ENCODE results near the gene ANKRD44.

The ANKRD44 gene

DNA sequence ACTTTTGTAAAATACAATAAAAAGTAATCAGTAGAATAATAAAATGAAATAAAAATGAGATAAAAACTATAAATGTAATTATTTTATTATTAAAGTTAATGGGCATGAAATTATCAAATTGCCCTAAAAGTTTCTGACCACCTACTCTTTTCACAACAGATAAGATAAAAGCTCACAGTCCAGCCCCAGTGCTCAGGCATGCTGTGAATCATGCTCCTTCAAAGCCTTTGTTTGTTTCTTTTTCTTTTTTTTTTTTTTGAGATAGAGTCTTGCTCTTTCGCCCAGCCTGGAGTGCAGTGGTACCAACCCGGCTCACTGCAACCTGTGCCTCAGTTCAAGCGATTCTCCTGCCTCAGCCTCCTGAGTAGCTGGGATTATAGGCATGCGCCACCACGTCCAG lies 181.7 kb downstream of the ANKRD44 start:
- Histone ChIP-seq H3F3A (ENCODE audit: low read depth) (no peaks in the 10 kb centered on the region), H4K20me1 (ENCODE audit: insufficient read depth, low read length, poor library complexity, severe bottlenecking) (no peaks in the 10 kb centered on the region), H3K4me1 (ENCODE audit: insufficient read depth, low read length, poor library complexity, severe bottlenecking) (peaks cover 22% of the 10 kb centered on the region), H3K4me2 (ENCODE audit: low read depth, low read length, poor library complexity, severe bottlenecking) (no peak overlapping the region), H2AFZ (ENCODE audit: low read length) (no peak overlapping the region), H3K79me2 (ENCODE audit: insufficient read depth, low read length) (0 out of 2 replicates have a peak, but pooled peaks cover 5% of the 10 kb centered on the region), H3K9me3 (ENCODE audit: insufficient read depth, low read depth, low read length) (0 out of 2 replicates have a peak, but pooled peaks cover 6% of the 10 kb centered on the region), H3K9me2 (replicated peaks; ENCODE audit: low read depth, low read length) (no peaks in the 10 kb centered on the region), H3K4me3 (ENCODE audit: low read length, poor library complexity, severe bottlenecking) (no peak overlapping the region), H3K27me3 (ENCODE audit: insufficient read depth, low read length, poor library complexity, severe bottlenecking) (no peaks in the 10 kb centered on the region), H3K9ac (ENCODE audit: low read depth, low read length, poor library complexity, severe bottlenecking) (no peak overlapping the region), H3K36me3 (ENCODE audit: insufficient read depth, low read length) (peaks cover 12% of the 10 kb centered on the region; the same call in 1 of the 2 replicates)
- TF ChIP-seq EZH2phosphoT487 (IDR thresholded peaks at IDR 0.05; ENCODE audit: borderline replicate concordance): no peak
- TF ChIP-seq, protein P1, sequence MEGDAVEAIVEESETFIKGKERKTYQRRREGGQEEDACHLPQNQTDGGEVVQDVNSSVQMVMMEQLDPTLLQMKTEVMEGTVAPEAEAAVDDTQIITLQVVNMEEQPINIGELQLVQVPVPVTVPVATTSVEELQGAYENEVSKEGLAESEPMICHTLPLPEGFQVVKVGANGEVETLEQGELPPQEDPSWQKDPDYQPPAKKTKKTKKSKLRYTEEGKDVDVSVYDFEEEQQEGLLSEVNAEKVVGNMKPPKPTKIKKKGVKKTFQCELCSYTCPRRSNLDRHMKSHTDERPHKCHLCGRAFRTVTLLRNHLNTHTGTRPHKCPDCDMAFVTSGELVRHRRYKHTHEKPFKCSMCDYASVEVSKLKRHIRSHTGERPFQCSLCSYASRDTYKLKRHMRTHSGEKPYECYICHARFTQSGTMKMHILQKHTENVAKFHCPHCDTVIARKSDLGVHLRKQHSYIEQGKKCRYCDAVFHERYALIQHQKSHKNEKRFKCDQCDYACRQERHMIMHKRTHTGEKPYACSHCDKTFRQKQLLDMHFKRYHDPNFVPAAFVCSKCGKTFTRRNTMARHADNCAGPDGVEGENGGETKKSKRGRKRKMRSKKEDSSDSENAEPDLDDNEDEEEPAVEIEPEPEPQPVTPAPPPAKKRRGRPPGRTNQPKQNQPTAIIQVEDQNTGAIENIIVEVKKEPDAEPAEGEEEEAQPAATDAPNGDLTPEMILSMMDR (conservative IDR thresholded peaks at IDR 0.05; ENCODE audit: low read length): no peak

DNA sequence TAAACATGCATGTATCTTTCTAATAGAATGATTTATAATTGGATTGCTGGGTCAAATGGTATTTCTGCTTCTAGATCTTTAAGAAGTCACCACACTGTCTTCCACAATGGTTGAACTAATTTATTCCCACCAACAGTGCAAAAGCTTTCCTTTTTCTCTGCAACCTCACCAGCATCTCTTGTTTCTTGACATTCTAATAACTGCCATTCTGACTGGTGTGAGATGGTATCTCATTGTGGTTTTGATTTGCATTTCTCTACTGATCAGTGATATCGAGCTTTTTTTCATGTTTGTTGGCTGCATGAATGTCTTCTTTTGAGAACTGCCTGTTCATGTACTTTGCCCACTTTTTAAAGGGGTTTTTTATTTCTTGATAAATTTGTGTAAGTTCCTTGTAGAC lies 182.5 kb downstream of the ANKRD44 start:
- H3K36me3 ChIP-seq (ENCODE audit: insufficient read depth, low read length): peaks cover 17% of the 10 kb centered on the region; the same call in 1 of the 2 replicates
- no peak overlapping the region for H3K9ac ChIP-seq (ENCODE audit: low read depth, low read length, poor library complexity, severe bottlenecking)
- 0 out of 2 replicates have a peak, but pooled peaks cover 5% of the 10 kb centered on the region for H3K79me2 ChIP-seq (ENCODE audit: insufficient read depth, low read length)
- H3F3A ChIP-seq (ENCODE audit: low read depth): no peaks in the 10 kb centered on the region
- H3K4me3 ChIP-seq (ENCODE audit: low read length, poor library complexity, severe bottlenecking): no peak overlapping the region
- H4K20me1 ChIP-seq (ENCODE audit: insufficient read depth, low read length, poor library complexity, severe bottlenecking): no peaks in the 10 kb centered on the region
- no peak overlapping the region for H3K4me2 ChIP-seq (ENCODE audit: low read depth, low read length, poor library complexity, severe bottlenecking)
- H3K9me2 ChIP-seq (replicated peaks; ENCODE audit: low read depth, low read length): no peaks in the 10 kb centered on the region
- no peak overlapping the region for H2AFZ ChIP-seq (ENCODE audit: low read length)
- TF ChIP-seq, protein P1 (conservative IDR thresholded peaks at IDR 0.05; ENCODE audit: low read length): no peak
- no peak for TF ChIP-seq EZH2phosphoT487 (IDR thresholded peaks at IDR 0.05; ENCODE audit: borderline replicate concordance)
- no peaks in the 10 kb centered on the region for H3K27me3 ChIP-seq (ENCODE audit: insufficient read depth, low read length, poor library complexity, severe bottlenecking)
- 0 out of 2 replicates have a peak, but pooled peaks cover 6% of the 10 kb centered on the region for H3K9me3 ChIP-seq (ENCODE audit: insufficient read depth, low read depth, low read length)
- peaks cover 22% of the 10 kb centered on the region for H3K4me1 ChIP-seq (ENCODE audit: insufficient read depth, low read length, poor library complexity, severe bottlenecking)

DNA sequence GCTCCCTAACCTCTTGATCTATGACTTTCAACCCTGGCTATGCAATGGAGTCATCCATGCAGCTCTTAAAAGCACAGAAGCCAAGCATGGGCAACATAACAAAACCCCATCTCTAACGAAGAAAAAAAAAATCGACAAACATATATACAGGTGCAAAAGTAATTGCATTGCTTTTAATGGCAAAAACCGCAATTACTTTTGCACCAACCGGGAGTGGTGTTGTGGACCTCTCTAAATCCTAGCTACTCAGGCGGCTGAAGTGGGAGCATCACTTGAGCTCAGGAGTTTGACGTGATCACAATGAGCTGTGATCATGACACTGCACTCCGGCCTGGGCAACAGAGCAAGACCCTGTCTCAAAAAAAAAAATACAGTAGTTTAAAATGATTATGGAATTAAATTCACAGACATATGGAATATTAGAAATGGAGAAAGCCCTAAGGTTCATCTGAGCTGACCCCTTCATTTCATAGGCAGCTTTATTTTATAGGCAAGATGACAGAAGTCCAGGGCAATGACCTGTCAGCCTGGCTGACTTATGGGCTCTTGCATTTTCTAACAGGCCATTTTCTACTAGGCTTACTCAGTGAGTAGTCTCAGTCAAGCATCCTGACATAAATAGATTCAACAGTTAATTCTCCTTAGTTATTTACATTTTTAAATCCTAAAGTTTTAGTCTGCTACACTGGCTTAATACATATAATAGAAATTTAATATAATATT lies 183.8 kb downstream of the ANKRD44 start:
- H3K9ac ChIP-seq (ENCODE audit: low read depth, low read length, poor library complexity, severe bottlenecking): no peak overlapping the region
- H3F3A ChIP-seq (ENCODE audit: low read depth): no peaks in the 10 kb centered on the region
- 0 out of 2 replicates have a peak, but pooled peaks cover 6% of the 10 kb centered on the region for H3K9me3 ChIP-seq (ENCODE audit: insufficient read depth, low read depth, low read length)
- H3K27me3 ChIP-seq (ENCODE audit: insufficient read depth, low read length, poor library complexity, severe bottlenecking): no peaks in the 10 kb centered on the region
- H3K36me3 ChIP-seq (ENCODE audit: insufficient read depth, low read length): peaks cover 27% of the 10 kb centered on the region; the same call in 1 of the 2 replicates
- no peak overlapping the region for H2AFZ ChIP-seq (ENCODE audit: low read length)
- no peak overlapping the region for H3K4me2 ChIP-seq (ENCODE audit: low read depth, low read length, poor library complexity, severe bottlenecking)
- TF ChIP-seq, protein P1 (conservative IDR thresholded peaks at IDR 0.05; ENCODE audit: low read length): no peak
- no peak for TF ChIP-seq EZH2phosphoT487 (IDR thresholded peaks at IDR 0.05; ENCODE audit: borderline replicate concordance)
- H3K4me1 ChIP-seq (ENCODE audit: insufficient read depth, low read length, poor library complexity, severe bottlenecking): peaks cover 26% of the 10 kb centered on the region
- no peaks in the 10 kb centered on the region for H3K9me2 ChIP-seq (replicated peaks; ENCODE audit: low read depth, low read length)
- 0 out of 2 replicates have a peak, but pooled peaks cover 5% of the 10 kb centered on the region for H3K79me2 ChIP-seq (ENCODE audit: insufficient read depth, low read length)
- H3K4me3 ChIP-seq (ENCODE audit: low read length, poor library complexity, severe bottlenecking): no peak overlapping the region
- H4K20me1 ChIP-seq (ENCODE audit: insufficient read depth, low read length, poor library complexity, severe bottlenecking): no peaks in the 10 kb centered on the region
